ENCODE results near the gene STARD10. TPM values are rescaled to one million over a fixed set of nuclear protein-coding genes. Genes with fewer than 3 reads are reported as not detected.

The STARD10 gene
- polyA plus RNA-seq, 2 of the 4 experiments (the other 2 are of a cell fraction) = 21.2 to 23.2 TPM

- WGBS (ENCODE audit: missing lambda C conversion rate) = 77% methylated on average over 8 of the region's 10 CpGs
- TF ChIP-seq EP300 (IDR thresholded peaks at IDR 0.05) (no peak), RNF2 (IDR thresholded peaks at IDR 0.05; ENCODE audit: borderline replicate concordance, low read depth) (no peak), SREBF2 (IDR thresholded peaks at IDR 0.05) (no peak), JUNB (IDR thresholded peaks at IDR 0.05) (no peak), ATOH8 (CRISPR knock-in tag; IDR thresholded peaks at IDR 0.05; ENCODE audit: low read depth) (no peak), NR3C1 (IDR thresholded peaks at IDR 0.05) (no peak), MAFK (IDR thresholded peaks at IDR 0.05; ENCODE audit: partially characterized antibody) (no peak), ZC3H11A (IDR thresholded peaks at IDR 0.05) (no peak), RAD21 (conservative IDR thresholded peaks at IDR 0.05 in 1 of 2, IDR thresholded peaks at IDR 0.05 in 1 of 2) (no peak), CBX2 (IDR thresholded peaks at IDR 0.05; ENCODE audit: borderline replicate concordance, low read depth) (no peak), BCL3 (IDR thresholded peaks at IDR 0.05) (no peak), MAX (IDR thresholded peaks at IDR 0.05) (no peak), JUN (IDR thresholded peaks at IDR 0.05) (no peak), REST (IDR thresholded peaks at IDR 0.05) (no peak), EHMT2 (IDR thresholded peaks at IDR 0.05; ENCODE audit: low read depth) (no peak), ESRRA (IDR thresholded peaks at IDR 0.05; ENCODE audit: borderline replicate concordance, low read length) (no peak), USF2 (IDR thresholded peaks at IDR 0.05) (no peak), ELK1 (IDR thresholded peaks at IDR 0.05; ENCODE audit: low read depth, low read length) (no peak)
- ATAC-seq = no peak
- ChIA-PET POLR2A (no interaction called here), CTCF (interaction anchor here (1.1 to 2.4 kb wide), 9 partner anchors 9 to 437 kb away, joined by 3 to 16 read pairs (median 4); partner anchors contain the start of gene STARD10)
- no peak overlapping the region for H3K4me2 ChIP-seq
- H3K4me1 ChIP-seq = peaks cover 41% of the 10 kb centered on the region
- no peak for FAIRE-seq
- no peak for DNase-seq (ENCODE audit: low read depth in 1 of 2, low spot score in 1 of 2)
- peak overlapping the region in 1 of 2 experiments; percentile 37; a peak in 2 of 6 replicates for H3K27ac ChIP-seq
- H3K4me3 ChIP-seq = no peak overlapping the region
- no peaks in the 10 kb centered on the region for H3K9me3 ChIP-seq
Measured at GRCh38 chr11:72740562-72741428, 53.1 kb downstream of the STARD10 start.
